Parathyroid adenoma (tissue), 2 donors: ENCODE results near the gene CCDC181.
A peak's percentile ranks its signal among the peaks of the same experiment; 100 is the strongest.

Experiments used
- H2AFZ ChIP-seq: fragments of 300-600 bp; sonication (generic); one replicate; pipeline ENCODE4 v1.7.0; 2017; ENCODE audit warnings: antibody characterized with exemption, mild to moderate bottlenecking
- H3K27ac ChIP-seq: fragments of 300-600 bp; sonication (generic); one replicate; pipeline ENCODE4 v1.7.0; 2017
- H3K27me3 ChIP-seq: fragments of 300-600 bp; sonication (generic); one replicate; pipeline ENCODE4 v1.7.0; 2017; ENCODE audit warnings: low read length; ENCODE audit not compliant: control insufficient read depth, insufficient read depth
- H3K36me3 ChIP-seq: fragments of 300-600 bp; sonication (generic); one replicate; pipeline ENCODE4 v1.7.0; 2017; ENCODE audit warnings: low read length; ENCODE audit not compliant: control insufficient read depth, insufficient read depth
- H3K4me1 ChIP-seq: fragments of 300-600 bp; sonication (generic); one replicate; pipeline ENCODE4 v1.7.0; 2017; ENCODE audit warnings: control low read depth
- H3K4me2 ChIP-seq: fragments of 300-600 bp; sonication (generic); one replicate; pipeline ENCODE4 v1.7.0; 2017; ENCODE audit warnings: low read length
- H3K4me3 ChIP-seq: fragments of 300-600 bp; sonication (generic); one replicate; pipeline ENCODE4 v1.7.0; 2017; ENCODE audit warnings: low read depth, low read length
- H3K79me2 ChIP-seq: fragments of 300-600 bp; sonication (generic); one replicate; pipeline ENCODE4 v1.7.0; 2017; ENCODE audit warnings: control low read depth
- H3K9ac ChIP-seq: fragments of 300-600 bp; sonication (generic); one replicate; pipeline ENCODE4 v1.7.0; 2017; ENCODE audit warnings: mild to moderate bottlenecking
- H3K9me3 ChIP-seq: fragments of 300-600 bp; sonication (generic); one replicate; pipeline ENCODE4 v1.7.0; 2017; ENCODE audit warnings: low read length; ENCODE audit not compliant: control insufficient read depth
- CTCF ChIP-seq: fragments of 300-600 bp; sonication (generic); IDR thresholded peaks from one replicate; pipeline ENCODE4 v1.7.0; 2017; ENCODE audit warnings: antibody characterized with exemption, mild to moderate bottlenecking
- donor health status: primary hyperparathyroidism.

The CCDC181 gene

GRCh38 chr1:169348383-169349036, 78.8 kb downstream of the CCDC181 start:
- Histone ChIP-seq H2AFZ (no peak overlapping the region), H3K36me3 (no peaks in the 10 kb centered on the region), H3K79me2 (no peaks in the 10 kb centered on the region), H3K4me1 (no peaks in the 10 kb centered on the region), H3K9ac (no peak overlapping the region), H3K4me2 (no peak overlapping the region), H3K4me3 (no peak overlapping the region), H3K27ac (no peak overlapping the region), H3K9me3 (no peaks in the 10 kb centered on the region), H3K27me3 (no peaks in the 10 kb centered on the region)
- TF ChIP-seq CTCF: peak; percentile 71

GRCh38 chr1:169347688-169348382, 79.4 kb downstream of the CCDC181 start:
- no peak overlapping the region for H3K4me2 ChIP-seq
- H3K36me3 ChIP-seq: no peaks in the 10 kb centered on the region
- H3K4me3 ChIP-seq: no peak overlapping the region
- H3K9me3 ChIP-seq: no peaks in the 10 kb centered on the region
- no peak for TF ChIP-seq CTCF
- H3K79me2 ChIP-seq: no peaks in the 10 kb centered on the region
- H3K27me3 ChIP-seq: no peaks in the 10 kb centered on the region
- no peak overlapping the region for H3K27ac ChIP-seq
- H3K9ac ChIP-seq: no peak overlapping the region
- H3K4me1 ChIP-seq: no peaks in the 10 kb centered on the region
- no peak overlapping the region for H2AFZ ChIP-seq

GRCh38 chr1:169346036-169346589, 81.2 kb downstream of the CCDC181 start:
- no peak overlapping the region for H3K27ac ChIP-seq
- H3K4me1 ChIP-seq: no peaks in the 10 kb centered on the region
- no peaks in the 10 kb centered on the region for H3K27me3 ChIP-seq
- no peak overlapping the region for H3K9ac ChIP-seq
- H3K36me3 ChIP-seq: no peaks in the 10 kb centered on the region
- no peak overlapping the region for H3K4me3 ChIP-seq
- no peak overlapping the region for H2AFZ ChIP-seq
- H3K4me2 ChIP-seq: no peak overlapping the region
- H3K9me3 ChIP-seq: no peaks in the 10 kb centered on the region
- no peaks in the 10 kb centered on the region for H3K79me2 ChIP-seq
- no peak for TF ChIP-seq CTCF

- no peaks in the 10 kb centered on the region for H3K4me1 ChIP-seq
- no peak overlapping the region for H3K27ac ChIP-seq
- no peaks in the 10 kb centered on the region for H3K79me2 ChIP-seq
- H3K4me3 ChIP-seq: no peak overlapping the region
- H3K4me2 ChIP-seq: no peak overlapping the region
- no peak for TF ChIP-seq CTCF
- H2AFZ ChIP-seq: no peak overlapping the region
- H3K9me3 ChIP-seq: no peaks in the 10 kb centered on the region
- H3K27me3 ChIP-seq: no peaks in the 10 kb centered on the region
- no peaks in the 10 kb centered on the region for H3K36me3 ChIP-seq
- no peak overlapping the region for H3K9ac ChIP-seq
Observed at GRCh38 chr1:169345511-169345910, 81.8 kb downstream of the CCDC181 start.
